ENCODE measurements around the gene SPC25.
"Not testable (repeated sequence)": the region's sequence is repeated elsewhere in the genome, so short reads cannot be mapped to it uniquely, and the experiment has no call there.

The SPC25 gene

GRCh38 chr2:168903888-168904287 lies 13.7 kb upstream of the SPC25 start:
- no peak for DNase-seq (ENCODE audit: low read depth, low spot score)

DNA sequence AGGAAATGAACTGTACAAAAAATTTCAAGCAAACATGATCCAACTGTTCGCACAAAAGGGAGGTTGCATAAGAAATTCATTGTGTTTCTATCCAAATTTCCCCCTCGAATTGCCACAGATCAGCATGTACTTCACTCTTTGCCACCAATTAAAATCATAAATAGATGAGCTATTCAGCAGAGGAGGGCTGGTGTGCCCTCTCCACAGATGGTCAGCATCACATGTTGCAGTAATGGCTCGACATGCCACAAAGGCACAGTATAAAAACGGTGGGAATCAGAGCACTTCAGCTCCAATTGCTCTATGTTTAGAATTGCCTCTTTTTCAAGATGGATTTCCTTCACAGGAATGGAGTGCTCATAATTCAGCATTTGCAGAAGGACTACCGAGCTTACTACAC lies 10.8 kb upstream of the SPC25 start, which contains the start of gene G6PC2:
Gene G6PC2, plus strand, starts transcription at position 289 of the 400 bp plus-strand sequence. Its CDS starts 41 bp downstream, at position 330.
- no peak for DNase-seq (ENCODE audit: low read depth, low spot score)

DNA sequence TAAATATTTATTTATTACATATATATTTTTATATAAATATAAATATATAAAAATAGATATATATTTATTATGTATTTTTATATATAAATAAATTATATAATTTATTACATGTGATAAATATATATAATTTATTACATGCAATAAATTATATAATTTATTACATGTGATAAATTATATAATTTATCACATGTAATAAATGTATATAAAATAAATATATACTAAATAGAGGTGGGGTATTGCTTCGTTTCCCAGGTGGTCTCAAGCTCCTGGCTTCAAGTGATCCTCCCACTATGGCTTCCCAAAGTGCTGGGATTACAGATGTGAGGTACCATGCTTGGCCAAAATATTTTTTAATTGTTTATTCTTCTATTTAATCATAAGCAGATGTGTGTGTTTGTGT lies 7.2 kb upstream of the SPC25 start:
- no peak for DNase-seq (ENCODE audit: low read depth, low spot score)

DNA sequence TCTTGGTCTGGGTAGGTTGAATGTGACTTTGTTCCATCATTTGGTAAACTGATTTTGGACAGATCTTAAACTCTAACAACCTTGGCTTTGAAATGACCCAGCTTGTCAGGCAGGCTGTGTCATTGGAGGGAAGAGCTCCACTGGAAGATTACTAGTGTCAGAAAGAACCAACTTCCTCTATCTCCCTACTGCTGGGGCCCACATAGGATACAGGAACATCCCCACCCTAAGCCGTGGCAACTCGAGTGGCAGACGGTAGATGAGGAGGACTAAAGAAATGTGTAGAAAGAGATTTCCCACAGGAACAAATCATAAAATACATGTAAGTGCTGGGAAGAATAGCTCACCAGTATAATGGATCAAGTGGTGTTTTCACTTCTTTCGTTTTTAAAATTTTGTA lies 6.6 kb upstream of the SPC25 start:
- no peak for DNase-seq (ENCODE audit: low read depth, low spot score)

- DNase-seq (ENCODE audit: low read depth, low spot score) = no peak
These were observed 5.5 kb upstream of the SPC25 start for GRCh38 chr2:168895771-168896170.

- no peak for DNase-seq (ENCODE audit: low read depth, low spot score)
These were observed 4.5 kb upstream of the SPC25 start for GRCh38 chr2:168894720-168895119.

DNA sequence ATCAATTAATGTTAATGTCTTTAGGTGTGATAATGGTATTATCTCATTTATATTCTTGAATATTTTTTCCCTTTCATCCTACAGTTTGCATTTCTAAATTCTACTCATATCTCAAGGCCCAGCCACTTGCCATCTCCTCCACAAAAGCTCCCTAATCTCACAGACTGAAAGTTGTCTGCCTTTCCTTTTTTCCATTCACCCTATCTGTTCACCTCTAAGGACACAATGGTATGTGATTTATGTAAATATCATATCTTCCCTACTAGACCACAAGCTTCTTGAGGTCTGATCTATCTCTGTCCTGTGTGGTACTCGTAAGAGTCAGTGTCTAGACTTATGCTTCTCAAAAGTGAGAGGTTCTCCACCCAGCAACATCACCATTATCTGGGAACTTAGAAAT lies 3.9 kb upstream of the SPC25 start:
- no peak for DNase-seq (ENCODE audit: low read depth, low spot score)

- no peak for DNase-seq (ENCODE audit: low read depth, low spot score)
These were observed 2.1 kb upstream of the SPC25 start for GRCh38 chr2:168892327-168892726.

- no peak for DNase-seq (ENCODE audit: low read depth, low spot score)
These were observed 610 bp downstream of the SPC25 start for GRCh38 chr2:168889635-168890005.

DNA sequence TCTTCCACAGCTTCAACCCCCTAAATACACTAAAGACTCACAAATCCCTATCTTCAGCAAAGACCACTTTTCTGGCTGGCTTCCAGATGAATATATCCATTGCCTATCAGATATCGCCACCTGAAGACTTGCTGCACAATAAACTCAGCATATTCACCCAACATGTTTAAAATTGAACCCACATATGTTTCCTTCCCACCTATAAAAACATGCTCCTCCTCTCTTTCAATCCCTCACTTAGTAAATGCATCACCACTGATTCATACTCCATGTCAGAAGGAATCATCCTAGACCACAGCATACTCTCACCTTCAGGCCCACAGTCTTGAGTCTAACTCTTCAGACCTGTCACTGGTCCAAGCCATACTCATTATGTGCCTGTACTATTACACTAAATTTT lies 5.3 kb downstream of the SPC25 start:
- no peak for DNase-seq (ENCODE audit: low read depth, low spot score)

- DNase-seq (ENCODE audit: low read depth, low spot score) = not testable (repeated sequence)
These were observed 8.1 kb downstream of the SPC25 start for GRCh38 chr2:168882163-168882562.

DNA sequence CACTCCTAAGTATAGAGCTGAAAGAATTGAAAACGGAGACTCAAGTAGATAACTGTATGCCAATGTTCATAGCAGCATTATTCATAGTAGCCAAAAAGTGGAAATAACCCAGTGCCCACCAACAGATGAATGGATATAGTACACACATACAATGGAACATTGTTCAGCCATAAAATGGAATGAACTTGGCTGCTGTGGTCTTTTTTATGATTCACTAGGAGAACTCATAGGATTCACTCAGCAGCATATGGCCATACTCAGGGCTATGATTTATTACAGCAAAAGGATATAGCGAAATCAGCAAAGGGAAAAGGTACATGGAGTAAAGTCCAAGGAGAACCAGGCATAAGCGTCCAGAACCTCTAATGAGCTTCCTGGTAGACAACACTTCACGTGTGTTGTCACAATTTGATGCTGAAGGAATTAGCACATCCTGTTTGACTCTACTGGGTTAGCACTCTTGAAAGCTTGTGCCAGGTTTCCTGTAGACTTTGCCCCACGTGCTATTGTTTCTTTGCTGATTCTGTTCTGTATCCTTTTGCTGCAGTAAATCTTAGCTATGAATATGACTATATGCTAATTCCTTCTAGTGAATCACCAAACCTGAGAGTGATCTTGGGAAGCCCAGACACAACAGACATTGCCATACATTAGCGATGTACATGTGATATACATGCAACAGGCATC lies 15.7 kb downstream of the SPC25 start:
- no peak for DNase-seq (ENCODE audit: low read depth, low spot score)

GRCh38 chr2:168870824-168871223 lies 19.4 kb downstream of the SPC25 start:
- not testable (repeated sequence) for DNase-seq (ENCODE audit: low read depth, low spot score)

- not testable (repeated sequence) for DNase-seq (ENCODE audit: low read depth, low spot score)
These were observed 19.9 kb downstream of the SPC25 start for GRCh38 chr2:168870369-168870768.

DNA sequence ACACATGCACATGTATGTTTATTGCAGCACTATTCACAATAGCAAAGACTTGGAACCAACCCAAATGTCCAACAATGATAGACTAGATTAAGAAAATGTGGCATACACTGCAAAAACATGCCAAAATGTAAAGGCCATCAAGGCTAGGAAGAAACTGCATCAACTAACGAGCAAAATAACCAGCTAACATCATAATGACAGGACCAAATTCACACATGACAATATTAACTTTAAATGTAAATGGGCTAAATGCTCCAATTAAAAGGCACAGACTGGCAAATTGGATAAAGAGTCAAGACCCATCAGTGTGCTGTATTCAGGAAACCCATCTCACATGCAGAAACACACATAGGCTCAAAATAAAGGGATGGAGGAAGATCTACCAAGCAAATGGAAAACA lies 23.1 kb downstream of the SPC25 start:
- not testable (repeated sequence) for DNase-seq (ENCODE audit: low read depth, low spot score)

GRCh38 chr2:168858146-168858545 lies 32.1 kb downstream of the SPC25 start:
- DNase-seq (ENCODE audit: low read depth, low spot score) = no peak

- DNase-seq (ENCODE audit: low read depth, low spot score) = no peak
These were observed 34.6 kb downstream of the SPC25 start for GRCh38 chr2:168855601-168856000.

GRCh38 chr2:168854651-168855050 lies 35.6 kb downstream of the SPC25 start:
- no peak for DNase-seq (ENCODE audit: low read depth, low spot score)

DNA sequence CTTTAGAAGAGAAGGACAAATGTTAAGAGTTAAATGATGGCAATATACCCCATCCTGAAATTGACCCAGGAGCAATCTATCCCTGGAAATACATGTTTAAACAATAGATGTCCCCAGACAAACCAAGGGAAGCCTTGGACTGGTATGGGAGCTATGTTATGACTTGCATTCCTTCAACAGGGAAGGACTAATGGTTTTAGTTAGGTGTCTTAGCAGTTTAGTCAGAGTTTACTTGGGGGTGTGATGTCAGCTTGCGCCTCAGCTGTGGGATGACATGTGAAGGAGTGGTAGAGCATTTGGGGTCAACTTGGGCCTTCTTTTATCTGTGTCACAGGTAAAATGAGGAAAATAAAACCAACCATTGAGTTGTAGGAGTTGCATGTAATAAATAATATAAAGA lies 36.8 kb downstream of the SPC25 start:
- DNase-seq (ENCODE audit: low read depth, low spot score) = no peak

GRCh38 chr2:168852481-168852880 lies 37.7 kb downstream of the SPC25 start:
- no peak for DNase-seq (ENCODE audit: low read depth, low spot score)

GRCh38 chr2:168851674-168852320 lies 38.4 kb downstream of the SPC25 start:
- peak; percentile 12 for DNase-seq (ENCODE audit: low read depth, low spot score)

DNA sequence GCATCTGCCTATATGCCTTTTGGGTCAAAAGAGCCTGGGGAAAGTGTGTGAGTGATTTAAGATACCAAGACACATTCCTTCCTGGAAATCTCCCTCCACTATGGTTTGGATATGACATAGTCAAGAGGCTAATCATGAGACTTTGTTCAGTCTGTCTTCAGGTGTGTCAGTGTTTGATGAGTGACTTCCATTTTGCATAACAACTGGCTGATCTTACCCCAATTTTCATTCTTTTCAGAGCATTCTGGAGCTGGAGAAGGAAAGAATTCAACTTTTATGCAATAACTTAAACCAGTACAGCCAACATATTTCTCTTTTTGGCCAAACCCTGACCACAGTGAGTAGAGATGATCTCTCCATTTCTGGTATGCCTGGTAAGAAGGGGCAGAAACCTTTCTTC lies 39.4 kb downstream of the SPC25 start:
- no peak for DNase-seq (ENCODE audit: low read depth, low spot score)

DNA sequence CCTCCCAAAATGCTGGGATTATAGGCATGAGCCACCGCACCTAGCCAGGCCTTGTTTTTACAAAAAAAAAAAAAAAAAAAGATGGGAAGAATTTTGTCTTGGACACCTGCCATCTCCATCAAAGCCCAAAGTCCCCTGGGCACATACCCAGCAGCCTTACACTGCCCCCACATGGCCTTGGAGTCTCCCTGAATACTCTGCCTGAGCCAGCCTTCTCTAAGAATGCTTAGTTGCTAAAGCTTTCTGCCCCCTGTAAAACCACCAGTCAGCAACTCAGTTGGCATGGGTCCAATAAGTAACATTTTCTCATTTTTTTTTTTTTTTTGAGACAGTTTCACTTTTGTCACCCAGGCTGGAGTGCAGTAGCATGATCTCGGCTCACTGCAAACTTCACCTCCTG lies 40.6 kb downstream of the SPC25 start:
- no peak for DNase-seq (ENCODE audit: low read depth, low spot score)
